Measurements from ENCODE around the gene DPYSL5.

DNA sequence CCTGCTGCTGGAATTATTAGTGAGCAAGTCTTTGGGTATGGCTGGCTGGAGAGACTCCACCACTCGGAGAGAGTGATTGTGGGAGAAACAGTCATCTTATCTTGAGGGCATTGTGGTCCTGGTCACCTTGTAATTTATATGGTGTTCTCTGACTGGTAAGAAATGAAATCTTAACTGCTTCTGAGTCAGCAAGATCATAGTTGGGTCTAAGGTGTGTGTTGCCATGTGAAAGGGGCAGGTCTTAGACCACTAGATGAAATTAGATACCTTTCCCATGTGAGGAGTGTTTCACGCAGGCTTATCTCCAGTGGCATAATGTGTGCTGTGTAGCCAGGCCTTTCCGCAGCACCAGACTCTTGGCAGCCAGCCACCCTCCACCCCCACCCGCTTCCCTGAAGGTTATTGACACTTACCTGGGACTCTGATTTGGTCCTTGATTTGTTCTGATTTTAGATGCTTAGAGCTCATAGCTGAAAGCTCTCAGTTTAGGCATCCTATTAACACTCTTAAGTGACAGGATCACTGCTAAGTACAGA lies 130.2 kb downstream of the DPYSL5 start:
- no peak for TF ChIP-seq EZH2phosphoT487 (IDR thresholded peaks at IDR 0.05; ENCODE audit: low read depth)
- no peak for TF ChIP-seq CTCF (IDR thresholded peaks at IDR 0.05; ENCODE audit: low read depth, low read length)
